IPS-18c (cell line): ENCODE results near the gene UBXN10.

ENCODE experiments used
- H3K4me3 ChIP-seq: 2 replicates; pipeline ENCODE4 v1.7.0; 2013; ENCODE audit warnings: low read depth, mild to moderate bottlenecking, low read length, moderate library complexity; ENCODE audit not compliant: insufficient read depth
- H3K9me3 ChIP-seq: one replicate; pipeline ENCODE4 v1.6.1; 2013; ENCODE audit warnings: mild to moderate bottlenecking, low read length, moderate library complexity; ENCODE audit not compliant: control insufficient read depth, insufficient read depth

UBXN10 gene, protein sequence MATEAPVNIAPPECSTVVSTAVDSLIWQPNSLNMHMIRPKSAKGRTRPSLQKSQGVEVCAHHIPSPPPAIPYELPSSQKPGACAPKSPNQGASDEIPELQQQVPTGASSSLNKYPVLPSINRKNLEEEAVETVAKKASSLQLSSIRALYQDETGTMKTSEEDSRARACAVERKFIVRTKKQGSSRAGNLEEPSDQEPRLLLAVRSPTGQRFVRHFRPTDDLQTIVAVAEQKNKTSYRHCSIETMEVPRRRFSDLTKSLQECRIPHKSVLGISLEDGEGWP

DNA sequence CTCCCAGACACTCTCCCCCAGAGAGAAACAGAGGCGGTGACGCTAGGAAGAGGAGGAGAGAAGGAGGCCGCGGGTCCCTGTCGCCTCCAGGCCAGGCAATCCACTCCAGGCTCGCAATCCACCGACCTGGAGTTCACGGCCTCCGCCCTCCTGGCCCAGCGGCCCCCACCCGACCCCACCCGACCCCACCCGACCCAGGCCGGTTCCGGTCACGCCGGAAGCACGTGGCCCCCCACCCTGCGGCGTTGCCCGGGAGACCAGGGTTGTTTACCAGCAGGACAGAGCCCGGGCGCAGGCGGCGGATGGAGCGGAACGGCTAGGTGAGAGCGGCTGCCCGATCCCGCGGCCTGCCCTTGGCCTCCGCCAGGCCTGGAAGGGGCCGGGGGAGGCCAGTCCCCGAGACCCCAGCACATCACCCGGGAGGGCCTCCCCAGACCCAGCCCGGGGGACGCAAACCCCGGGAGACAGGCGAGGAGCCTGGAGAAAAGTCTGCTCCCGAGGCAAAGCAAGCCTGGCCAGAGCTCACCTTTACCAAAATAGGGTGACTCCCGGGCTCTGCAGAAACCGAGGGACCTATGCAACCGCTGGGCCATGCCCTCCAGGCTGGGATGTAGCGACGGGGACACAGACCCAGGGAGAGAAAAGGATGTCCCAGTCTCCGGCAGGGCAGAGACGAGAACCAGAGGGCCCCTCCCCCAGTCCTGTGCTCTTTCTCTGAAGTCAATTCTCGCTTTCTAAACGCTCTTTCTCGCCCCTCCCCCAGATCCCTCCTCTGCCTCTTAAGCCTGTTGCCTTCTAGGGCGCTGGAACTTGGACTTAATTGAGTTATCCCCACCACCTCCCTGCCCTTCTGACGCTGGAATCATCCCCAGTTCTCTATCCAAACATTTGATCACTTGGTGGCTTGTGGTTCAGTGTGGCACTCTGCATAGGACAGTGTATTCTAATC, at the start of gene UBXN10, which contains the start of gene PLA2G2C:
Gene UBXN10, plus strand, starts transcription at position 263 of the 949 bp plus-strand sequence. CDS start 4,466 bp downstream, outside the sequence.
Gene PLA2G2C, minus strand, starts transcription at position 685 of the 949 bp plus-strand sequence. CDS start 9,155 bp downstream, outside the sequence.
- Histone ChIP-seq H3K4me3 (peak within 1 kb of the TSS; percentile 58), H3K9me3 (no peaks in the 10 kb centered on the region)

DNA sequence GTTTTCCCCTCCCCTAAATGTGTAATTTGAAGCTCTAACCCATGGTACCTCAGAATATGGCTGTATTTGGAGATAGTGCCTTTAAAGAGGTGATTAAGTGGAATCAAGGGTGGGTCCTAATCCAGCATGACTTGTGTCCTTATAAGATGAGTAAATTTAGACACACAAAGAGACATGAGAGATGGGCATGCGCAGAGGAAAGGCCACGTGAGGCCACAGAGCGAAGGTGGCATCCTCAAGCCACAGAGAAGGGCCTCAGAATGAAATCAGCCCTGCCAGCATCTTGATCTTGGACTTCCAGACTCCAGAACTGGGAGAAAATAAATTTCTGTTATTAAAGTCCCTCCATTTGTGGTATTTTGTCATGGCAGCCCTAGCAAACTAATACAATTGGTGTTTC, 49.6 kb upstream of the UBXN10 start:
- Histone ChIP-seq H3K9me3 (peaks cover 3% of the 10 kb centered on the region), H3K4me3 (no peak overlapping the region)

DNA sequence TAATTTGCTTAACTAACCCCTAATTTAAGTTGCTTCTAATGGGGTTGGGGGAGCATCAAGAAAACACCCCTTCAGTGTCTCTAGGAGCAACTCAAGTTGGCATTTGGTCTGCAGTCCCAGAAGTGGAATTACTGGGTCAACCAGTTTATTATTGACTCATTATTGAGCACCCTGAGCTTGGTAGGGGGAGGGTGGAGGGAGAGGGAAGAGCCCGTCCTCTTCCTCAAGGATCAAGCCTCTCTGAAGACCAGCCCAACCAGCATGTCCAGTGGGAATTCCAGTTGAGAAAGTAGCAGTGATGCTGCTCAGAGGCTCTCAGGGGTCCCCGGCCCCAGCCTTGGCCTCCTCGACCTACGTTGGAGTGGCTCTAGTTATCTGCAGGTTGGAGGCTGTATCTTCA, 48.8 kb upstream of the UBXN10 start:
- no peak overlapping the region for H3K4me3 ChIP-seq
- peaks cover 3% of the 10 kb centered on the region for H3K9me3 ChIP-seq

DNA sequence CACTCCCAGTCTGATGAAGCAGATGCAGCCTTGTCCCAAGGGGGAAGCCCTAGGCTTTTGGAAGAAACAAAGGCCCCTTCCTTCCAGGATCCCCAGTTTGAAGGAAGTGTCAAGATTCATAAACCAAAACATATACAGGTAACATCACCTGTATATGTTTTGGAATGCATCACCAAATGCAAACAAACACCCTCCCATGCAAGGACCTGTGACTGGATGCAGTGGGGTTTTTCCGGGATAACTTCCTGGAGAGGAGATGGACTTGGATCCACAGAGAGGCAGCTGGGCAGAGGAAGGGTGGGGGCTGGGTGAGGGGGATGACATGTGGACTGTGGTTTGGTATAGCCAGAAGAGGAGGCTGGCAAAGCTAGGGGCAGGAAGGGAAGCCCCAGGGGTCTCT, 48.3 kb upstream of the UBXN10 start:
- no peak overlapping the region for H3K4me3 ChIP-seq
- peaks cover 3% of the 10 kb centered on the region for H3K9me3 ChIP-seq

- H3K9me3 ChIP-seq = peaks cover 6% of the 10 kb centered on the region
- no peak overlapping the region for H3K4me3 ChIP-seq
These were observed 47.5 kb upstream of the UBXN10 start for GRCh38 chr1:20138346-20138745.

- H3K4me3 ChIP-seq = no peak within 1 kb of the TSS
- peaks cover 6% of the 10 kb centered on the region for H3K9me3 ChIP-seq
These were observed 46.8 kb upstream of the UBXN10 start, which contains the start of gene PLA2G2F for GRCh38 chr1:20138961-20139550. PLA2G2F (plus strand) TSS chr1:20139323; CDS start chr1:20139428, 105 bp downstream.

GRCh38 chr1:20139776-20140612, 45.9 kb upstream of the UBXN10 start:
- H3K9me3 ChIP-seq = peaks cover 6% of the 10 kb centered on the region
- H3K4me3 ChIP-seq = no peak overlapping the region

DNA sequence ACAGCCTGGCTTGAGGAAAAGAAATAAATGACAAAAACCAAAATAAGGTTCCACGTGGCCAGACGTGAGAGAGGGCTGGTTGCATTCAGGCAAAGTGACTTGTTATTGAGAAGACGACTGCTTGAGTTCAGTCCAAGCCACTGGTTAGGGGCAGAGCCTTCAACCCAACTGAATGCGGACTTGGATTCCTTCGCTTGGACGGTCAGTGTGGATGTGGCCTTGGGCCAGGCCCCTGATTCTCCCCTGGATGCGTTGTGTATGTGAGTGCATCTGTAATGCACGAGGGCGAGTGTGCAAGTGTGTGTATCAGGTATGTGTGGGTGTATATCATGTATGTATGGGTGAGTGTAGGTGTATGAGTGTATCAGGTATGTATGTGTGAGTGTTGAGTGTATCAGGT, 44.9 kb upstream of the UBXN10 start:
- Histone ChIP-seq H3K4me3 (no peak overlapping the region), H3K9me3 (peaks cover 6% of the 10 kb centered on the region)

- H3K4me3 ChIP-seq = no peak overlapping the region
- peaks cover 6% of the 10 kb centered on the region for H3K9me3 ChIP-seq
These were observed 44.4 kb upstream of the UBXN10 start for GRCh38 chr1:20141466-20141865.

DNA sequence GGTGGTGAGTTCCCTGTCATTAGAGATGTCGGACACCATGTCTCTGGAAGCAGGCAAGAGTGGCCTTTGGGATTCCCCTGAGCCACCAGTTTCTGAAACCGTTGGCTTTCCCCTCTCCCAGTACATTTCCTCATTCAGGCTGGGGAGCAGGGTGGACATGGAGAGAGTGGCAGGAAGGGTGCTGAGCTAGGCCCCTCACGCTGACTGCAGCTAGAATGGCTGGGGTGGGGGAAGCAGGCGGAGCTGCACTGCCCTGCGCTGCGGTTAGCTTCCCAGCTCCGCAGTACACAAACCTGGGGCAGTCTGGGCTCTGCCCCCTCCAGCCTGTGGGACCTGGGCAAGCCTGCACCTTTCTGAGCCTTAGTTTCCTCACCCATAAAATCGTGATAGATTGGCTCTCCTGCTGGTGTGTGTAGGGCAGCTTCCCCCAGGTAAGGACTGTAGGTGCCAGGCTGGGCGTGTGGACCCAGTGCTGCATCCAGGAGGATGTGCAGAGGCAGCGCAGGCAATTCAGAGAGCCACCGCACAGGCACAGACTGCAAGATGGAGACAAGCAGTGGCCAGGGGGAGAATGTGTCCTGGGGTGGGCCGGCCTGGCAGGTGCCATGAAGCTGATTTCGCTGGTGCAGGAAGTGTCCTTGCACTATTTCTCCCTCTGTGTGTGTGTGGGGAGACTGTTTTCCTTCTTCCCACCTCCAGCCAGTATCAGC, 43.7 kb upstream of the UBXN10 start:
- Histone ChIP-seq H3K9me3 (peaks cover 6% of the 10 kb centered on the region), H3K4me3 (no peak overlapping the region)

- Histone ChIP-seq H3K9me3 (peaks cover 2% of the 10 kb centered on the region), H3K4me3 (no peak overlapping the region)
These were observed 42.6 kb upstream of the UBXN10 start for GRCh38 chr1:20143318-20143717.

DNA sequence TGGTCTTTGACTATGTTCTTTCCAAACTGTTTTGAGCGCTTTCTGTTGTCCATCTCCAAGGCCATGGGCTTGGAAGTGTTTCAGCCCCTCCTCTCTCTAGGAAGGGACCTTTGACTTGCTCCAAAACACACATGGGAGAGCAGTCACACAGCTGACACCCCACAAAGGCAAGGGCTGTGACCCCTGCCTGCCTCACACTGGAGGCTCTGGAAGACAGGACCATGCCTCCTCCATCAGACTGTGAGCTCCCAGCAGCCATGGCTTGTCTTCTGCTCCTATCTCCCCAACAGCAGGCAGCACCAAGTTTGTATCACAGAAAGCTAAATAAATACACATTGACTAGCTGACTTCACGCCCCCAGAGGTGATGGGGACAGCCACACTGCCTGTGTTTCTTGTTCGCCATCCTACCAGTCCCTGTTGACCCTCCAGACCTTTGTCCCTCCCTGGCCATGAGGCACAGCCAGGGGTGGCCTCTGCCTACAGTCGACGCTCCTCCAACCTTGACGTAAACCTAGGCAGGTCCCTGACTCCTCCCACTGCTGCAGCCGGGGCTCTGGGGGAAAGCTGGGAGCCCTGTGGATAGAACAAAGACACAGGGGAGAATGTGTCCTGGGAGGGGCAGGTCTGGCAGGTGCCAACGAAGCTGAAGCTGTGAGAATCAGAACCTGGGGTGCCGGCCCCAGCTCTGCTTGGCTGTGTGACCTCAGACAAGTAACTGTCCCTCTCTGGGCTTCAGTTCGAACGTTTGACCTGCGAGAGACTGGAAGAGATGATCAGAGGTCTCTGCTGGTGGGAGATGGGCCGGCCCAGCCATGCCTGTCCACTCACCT, 41.9 kb upstream of the UBXN10 start:
- Histone ChIP-seq H3K4me3 (no peak overlapping the region), H3K9me3 (peaks cover 2% of the 10 kb centered on the region)

GRCh38 chr1:20147846-20148570, 37.9 kb upstream of the UBXN10 start:
- H3K9me3 ChIP-seq = peaks cover 2% of the 10 kb centered on the region
- no peak overlapping the region for H3K4me3 ChIP-seq

DNA sequence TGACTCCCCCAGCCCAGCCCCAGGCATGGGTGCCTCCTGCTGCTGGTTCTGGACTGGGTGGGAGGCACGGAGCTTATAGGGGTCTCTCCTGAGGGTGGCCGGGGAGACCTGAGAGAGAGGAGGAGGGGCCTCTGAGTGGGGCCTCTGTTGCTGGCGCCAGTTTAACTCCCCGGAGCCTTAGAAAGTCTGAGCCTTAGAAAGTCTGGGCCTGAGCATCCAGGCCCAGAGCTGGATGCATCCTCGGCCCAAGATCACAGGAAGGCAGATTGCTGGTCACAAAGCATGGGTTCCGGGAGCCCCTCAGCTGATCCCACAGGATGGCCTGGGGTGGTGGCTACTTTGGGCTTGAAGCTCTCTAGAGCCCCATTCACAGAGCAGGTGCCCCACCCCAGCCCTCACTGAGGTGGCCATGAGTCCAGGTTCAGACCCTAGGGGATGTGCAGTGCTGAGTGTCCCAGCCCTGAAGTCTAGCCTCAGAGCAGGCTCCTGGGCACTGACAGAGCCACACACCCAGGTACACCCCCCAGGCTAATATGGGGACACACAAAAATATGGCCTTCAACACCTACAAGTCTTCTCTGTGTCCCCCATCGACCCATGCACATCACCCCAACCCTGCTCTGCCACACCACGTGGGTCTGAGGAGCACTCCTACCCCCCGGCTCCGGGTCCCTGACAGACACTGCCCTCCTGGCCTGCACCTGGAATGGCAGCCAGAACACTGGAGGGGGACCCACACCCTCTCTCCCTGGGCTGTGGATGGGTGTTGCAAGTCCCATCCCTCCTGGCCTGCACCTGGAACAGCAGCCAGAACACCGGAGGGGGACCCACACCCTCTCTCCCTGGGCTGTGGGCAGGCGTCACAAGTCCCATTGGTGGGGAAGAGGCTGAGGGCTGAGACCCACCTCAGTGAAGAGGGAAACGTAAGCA, 37.1 kb upstream of the UBXN10 start:
- H3K9me3 ChIP-seq = no peaks in the 10 kb centered on the region
- no peak overlapping the region for H3K4me3 ChIP-seq
